ENCODE measurements around the gene RALGAPA2.

RALGAPA2 gene

DNA sequence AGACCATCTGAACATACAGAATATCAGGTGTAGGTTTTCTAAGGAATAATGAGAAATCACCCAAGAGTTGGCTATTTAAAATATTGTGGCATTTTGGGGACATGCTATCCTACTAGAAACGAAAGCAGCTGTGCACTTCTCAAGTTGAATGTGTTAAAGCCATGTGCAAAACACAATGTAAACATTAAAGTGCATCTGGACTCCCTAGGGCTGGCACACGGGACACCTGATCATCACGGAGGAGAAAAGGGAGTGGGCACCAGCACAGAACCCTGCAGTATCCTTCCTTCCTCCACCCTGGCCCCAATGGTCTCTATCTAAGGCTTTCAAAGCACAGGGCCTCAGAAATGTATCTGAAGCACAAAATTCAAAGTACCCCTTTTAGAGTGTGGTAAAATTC, 250.3 kb downstream of the RALGAPA2 start:
- TF ChIP-seq, protein P1, sequence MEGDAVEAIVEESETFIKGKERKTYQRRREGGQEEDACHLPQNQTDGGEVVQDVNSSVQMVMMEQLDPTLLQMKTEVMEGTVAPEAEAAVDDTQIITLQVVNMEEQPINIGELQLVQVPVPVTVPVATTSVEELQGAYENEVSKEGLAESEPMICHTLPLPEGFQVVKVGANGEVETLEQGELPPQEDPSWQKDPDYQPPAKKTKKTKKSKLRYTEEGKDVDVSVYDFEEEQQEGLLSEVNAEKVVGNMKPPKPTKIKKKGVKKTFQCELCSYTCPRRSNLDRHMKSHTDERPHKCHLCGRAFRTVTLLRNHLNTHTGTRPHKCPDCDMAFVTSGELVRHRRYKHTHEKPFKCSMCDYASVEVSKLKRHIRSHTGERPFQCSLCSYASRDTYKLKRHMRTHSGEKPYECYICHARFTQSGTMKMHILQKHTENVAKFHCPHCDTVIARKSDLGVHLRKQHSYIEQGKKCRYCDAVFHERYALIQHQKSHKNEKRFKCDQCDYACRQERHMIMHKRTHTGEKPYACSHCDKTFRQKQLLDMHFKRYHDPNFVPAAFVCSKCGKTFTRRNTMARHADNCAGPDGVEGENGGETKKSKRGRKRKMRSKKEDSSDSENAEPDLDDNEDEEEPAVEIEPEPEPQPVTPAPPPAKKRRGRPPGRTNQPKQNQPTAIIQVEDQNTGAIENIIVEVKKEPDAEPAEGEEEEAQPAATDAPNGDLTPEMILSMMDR (IDR thresholded peaks at IDR 0.05; ENCODE audit: low read depth, low read length), result no peak
- in situ Hi-C loops (cut with HindIII; ENCODE audit: low sequenced_read_pairs), result no loop called here

DNA sequence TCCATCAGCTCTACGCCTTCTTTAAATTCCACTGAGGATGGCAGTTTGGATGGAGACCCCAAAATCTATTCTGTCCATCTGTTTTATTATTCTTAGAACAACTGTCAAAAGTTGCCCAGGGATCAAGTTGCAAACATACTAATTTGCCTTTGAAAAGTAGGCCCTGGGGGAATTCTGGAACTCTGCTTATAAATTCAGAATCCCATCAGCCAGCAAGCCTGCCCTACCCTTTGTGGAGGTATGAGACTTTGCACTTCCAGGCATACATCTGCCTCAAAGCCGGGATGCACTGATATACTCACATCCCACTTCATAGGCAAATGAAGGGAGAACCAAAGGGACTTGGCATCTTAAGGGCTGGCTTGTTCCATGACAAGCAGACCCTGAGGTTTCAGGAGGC, 250.9 kb downstream of the RALGAPA2 start:
- H3K4me3 ChIP-seq (ENCODE audit: low read depth, low read length), result no peak overlapping the region
- in situ Hi-C loops (cut with HindIII; ENCODE audit: low sequenced_read_pairs), result no loop called here
- no peak for DNase-seq (ENCODE audit: low read depth, low spot score)
- TF ChIP-seq, protein P1 (IDR thresholded peaks at IDR 0.05; ENCODE audit: low read depth, low read length), result no peak

More for the DNA sequence above, 250.3 kb downstream of the RALGAPA2 start:
- no peak overlapping the region for H3K4me3 ChIP-seq (ENCODE audit: low read depth, low read length)
- DNase-seq (ENCODE audit: low read depth, low spot score), result no peak

DNA sequence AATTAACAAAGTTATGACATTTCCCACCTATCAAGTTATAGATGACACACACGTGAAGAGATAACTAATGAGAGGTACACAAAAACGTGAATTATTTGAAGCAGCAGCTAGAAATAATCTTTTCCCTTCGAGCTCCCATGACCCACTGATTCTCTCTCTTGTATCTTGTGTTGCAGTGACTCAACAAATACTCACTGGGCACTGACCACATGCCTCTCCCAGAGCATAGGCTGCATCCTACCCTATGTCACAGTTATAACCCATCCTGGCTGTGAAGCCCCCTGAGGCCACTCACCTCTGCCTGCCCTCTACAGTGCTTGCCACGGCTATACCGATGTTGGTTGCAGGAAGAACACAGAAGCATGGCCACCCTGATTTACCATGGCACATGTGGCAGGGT, 252.7 kb downstream of the RALGAPA2 start:
- H3K4me3 ChIP-seq (ENCODE audit: low read depth, low read length), result no peak overlapping the region
- TF ChIP-seq, protein P1 (IDR thresholded peaks at IDR 0.05; ENCODE audit: low read depth, low read length), result no peak
- in situ Hi-C loops (cut with HindIII; ENCODE audit: low sequenced_read_pairs), result no loop called here

DNA sequence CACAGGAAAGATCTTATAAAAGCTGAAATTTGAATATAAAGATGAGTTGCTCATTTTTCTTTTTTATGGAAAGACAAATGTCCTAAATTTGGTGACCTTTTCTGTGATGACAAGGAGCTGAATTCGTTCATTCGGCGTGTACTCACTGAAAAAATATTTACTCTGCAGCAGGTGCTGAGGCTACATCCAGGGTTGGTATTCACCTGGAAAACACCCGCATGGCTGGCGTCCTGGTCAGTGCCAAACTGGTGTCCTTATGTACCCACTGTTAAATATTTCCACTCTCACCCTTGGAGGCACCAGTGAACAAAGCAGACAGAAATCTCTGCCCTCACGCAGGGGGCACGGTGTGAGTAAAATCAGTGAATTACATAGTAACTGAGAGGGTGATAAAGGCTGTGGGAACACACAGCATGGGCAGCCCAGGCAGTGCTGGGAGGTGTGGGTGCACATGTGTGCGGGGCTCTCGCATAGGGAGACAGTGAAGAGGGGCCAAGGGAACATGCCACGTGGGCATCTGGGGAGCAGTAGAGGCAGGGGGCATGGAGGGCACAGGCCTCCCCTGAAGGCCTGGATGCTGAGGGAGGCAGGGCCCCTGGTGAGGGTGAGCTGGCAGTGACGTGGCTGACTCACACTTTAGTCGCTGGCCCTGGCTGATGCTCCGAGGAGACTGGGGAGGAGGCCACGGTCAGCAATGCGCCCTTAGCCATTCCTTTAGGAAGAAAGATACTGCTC, 254.9 kb downstream of the RALGAPA2 start:
- in situ Hi-C loops (cut with HindIII; ENCODE audit: low sequenced_read_pairs), result no loop called here
- DNase-seq (ENCODE audit: low read depth, low spot score), result peak; percentile 55
- TF ChIP-seq, protein P1 (IDR thresholded peaks at IDR 0.05; ENCODE audit: low read depth, low read length), result no peak
- no peak overlapping the region for H3K4me3 ChIP-seq (ENCODE audit: low read depth, low read length)

More for the DNA sequence above, 252.7 kb downstream of the RALGAPA2 start:
- DNase-seq (ENCODE audit: low read depth, low spot score), result peak; percentile 17

DNA sequence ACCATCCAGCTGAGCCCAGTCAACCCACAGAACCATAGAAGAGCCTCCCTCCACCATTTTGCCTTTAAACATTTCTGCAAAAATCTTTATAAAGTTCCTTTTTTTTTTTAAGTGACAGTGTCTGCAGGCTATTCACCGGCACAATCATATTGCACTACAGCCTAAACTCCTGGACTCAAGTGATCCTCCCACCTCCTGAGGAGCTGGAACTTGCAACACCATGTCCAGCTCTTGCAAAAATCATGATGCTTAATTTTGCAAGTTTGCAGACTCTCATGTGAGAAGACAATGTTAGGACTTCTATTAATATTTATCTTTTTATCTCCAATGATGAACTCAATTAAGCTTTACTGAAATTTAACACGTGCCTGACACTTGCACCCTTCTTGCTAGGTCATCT, 255.7 kb downstream of the RALGAPA2 start:
- TF ChIP-seq, protein P1 (IDR thresholded peaks at IDR 0.05; ENCODE audit: low read depth, low read length), result no peak
- no peak for DNase-seq (ENCODE audit: low read depth, low spot score)
- in situ Hi-C loops (cut with HindIII; ENCODE audit: low sequenced_read_pairs), result no loop called here
- no peak overlapping the region for H3K4me3 ChIP-seq (ENCODE audit: low read depth, low read length)

DNA sequence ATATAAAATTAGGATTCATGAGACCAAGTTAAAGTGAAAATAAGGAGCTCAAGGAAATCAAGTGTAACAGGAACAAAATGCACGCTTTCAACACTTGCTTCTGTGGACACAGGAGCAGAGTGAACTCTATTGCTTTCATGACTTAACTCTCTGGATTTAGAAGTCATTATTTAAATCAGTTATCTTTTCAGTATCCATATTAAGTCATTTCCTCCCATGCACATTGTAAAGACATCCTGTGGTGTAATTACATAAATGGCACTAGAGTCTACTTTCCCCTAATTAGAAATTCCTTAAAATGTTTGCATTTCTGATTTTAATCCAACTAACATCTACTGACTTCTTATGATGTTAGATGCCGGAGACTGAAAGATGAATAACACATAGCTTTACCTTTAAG, 256.5 kb downstream of the RALGAPA2 start:
- in situ Hi-C loops (cut with HindIII; ENCODE audit: low sequenced_read_pairs), result no loop called here
- H3K4me3 ChIP-seq (ENCODE audit: low read depth, low read length), result no peak overlapping the region
- TF ChIP-seq, protein P1 (IDR thresholded peaks at IDR 0.05; ENCODE audit: low read depth, low read length), result no peak
- no peak for DNase-seq (ENCODE audit: low read depth, low spot score)

All from astrocyte of the spinal cord (primary cell).